HuH-7.5 (cell line): ENCODE results near the gene MESP2.

Experiments
- DNase-seq: peaks from one replicate; pipeline ENCODE4 v3.0.0; 2011; ENCODE audit warnings: low spot score

The MESP2 gene, protein sequence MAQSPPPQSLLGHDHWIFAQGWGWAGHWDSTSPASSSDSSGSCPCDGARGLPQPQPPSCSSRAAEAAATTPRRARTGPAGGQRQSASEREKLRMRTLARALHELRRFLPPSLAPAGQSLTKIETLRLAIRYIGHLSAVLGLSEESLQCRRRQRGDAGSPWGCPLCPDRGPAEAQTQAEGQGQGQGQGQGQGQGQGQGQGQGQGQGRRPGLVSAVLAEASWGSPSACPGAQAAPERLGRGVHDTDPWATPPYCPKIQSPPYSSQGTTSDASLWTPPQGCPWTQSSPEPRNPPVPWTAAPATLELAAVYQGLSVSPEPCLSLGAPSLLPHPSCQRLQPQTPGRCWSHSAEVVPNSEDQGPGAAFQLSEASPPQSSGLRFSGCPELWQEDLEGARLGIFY

GRCh38 chr15:89776274-89777072, at the start of gene MESP2:
TSS of gene MESP2 (plus strand) at chr15:89776332. CDS start at chr15:89776358, 26 bp downstream.
- DNase-seq, result peak; percentile 83

DNA sequence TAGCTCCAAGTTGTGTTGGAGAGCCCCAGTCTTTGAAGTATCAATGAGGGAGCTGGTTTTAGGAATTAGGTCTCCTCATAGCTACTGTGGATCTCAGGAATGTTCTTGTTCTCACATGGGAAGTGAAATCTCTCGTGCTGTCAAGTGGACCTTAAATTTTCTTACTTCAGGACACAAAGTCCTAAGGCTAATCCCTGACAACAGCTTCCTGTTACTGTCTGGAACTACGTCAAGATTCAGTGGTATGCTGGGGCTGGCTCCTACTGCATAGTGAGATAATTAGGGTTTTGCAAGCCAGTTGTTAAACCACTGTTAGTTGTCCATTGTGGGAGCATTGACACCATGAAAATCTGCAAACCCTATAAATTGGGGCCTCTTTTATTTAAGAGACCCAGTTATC, 47.9 kb upstream of the MESP2 start:
- DNase-seq, result no peak

DNA sequence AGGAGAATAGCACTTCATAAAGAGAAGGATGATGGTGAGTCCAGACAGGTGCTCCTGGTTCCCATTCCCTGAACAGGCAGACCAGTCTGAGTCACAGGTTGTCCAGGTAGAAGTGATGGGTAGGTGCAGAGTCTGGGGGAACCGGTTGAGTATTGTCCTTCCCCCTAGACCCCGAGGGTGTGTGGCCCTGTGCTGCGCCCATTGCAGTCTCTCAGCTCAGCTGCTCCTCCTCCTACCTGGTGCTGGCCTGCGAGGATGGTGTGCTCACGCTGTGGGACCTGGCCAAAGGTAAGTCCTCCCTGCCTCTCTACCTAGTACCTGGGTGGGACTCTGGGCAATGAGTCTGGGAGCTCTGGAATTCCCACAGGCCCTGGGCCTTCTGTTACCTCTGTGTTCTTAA, 44.9 kb upstream of the MESP2 start:
- DNase-seq, result no peak

GRCh38 chr15:89732451-89733172, 43.5 kb upstream of the MESP2 start:
- DNase-seq, result no peak

GRCh38 chr15:89735773-89736172, 40.4 kb upstream of the MESP2 start:
- no peak for DNase-seq

DNA sequence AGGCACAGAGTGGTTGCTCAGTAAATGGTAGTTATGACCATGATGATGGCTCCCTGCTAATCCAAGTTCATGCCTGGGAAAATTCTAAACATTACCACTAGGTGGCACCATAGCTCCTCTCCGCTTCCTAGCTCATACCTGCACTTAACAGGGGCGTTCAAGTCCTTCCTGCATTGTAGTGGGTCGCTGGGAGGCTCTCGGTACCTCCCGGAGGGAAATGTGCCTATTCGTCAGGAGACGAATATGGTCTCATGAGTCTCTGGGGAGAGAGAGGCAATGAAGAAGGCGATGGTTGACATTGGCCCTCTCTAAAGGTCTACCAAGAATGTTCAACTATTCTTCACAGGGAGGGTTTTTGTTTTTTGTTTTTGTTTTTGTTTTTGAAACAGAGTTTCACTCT, 36.0 kb upstream of the MESP2 start:
- peak; percentile 92 for DNase-seq

GRCh38 chr15:89743011-89743410, 33.1 kb upstream of the MESP2 start:
- no peak for DNase-seq

DNA sequence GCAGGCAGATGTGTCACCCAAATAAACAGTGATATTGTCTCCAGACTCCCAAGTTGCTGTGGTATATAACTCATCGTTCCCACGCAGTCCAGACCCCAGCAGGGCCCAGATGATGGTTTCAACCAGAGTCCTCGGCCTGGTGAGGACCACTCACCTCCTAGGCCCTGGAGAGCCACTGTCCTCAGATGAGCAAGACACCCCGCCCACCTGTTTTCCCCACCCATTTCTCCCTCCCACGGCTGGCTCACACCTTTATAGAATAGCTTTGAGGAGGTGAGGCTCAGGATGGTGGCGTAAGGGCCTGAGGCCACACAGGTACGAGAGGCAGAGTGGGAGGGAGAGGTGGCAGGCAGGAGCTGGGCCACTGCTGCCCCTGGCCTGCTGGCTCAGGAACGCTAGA, 32.5 kb upstream of the MESP2 start:
- DNase-seq, result no peak

GRCh38 chr15:89745131-89745530, 31.0 kb upstream of the MESP2 start:
- no peak for DNase-seq

DNA sequence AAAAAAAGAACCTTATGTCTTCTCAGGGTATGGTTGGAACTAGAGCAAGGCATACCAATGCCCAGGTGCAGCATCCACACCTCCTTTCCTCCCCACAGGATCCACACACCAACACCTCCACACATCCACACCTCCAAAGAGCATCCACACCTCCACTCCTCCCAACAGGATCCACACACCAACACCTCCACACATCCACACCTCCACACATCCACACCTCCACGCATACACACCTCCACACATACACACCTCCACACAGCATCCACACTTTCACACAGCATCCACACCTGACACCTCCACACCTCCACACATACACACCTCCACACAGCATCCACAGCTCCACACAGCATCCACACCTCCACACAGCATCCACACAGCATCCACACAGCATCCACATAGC, 30.4 kb upstream of the MESP2 start:
- DNase-seq, result no peak

DNA sequence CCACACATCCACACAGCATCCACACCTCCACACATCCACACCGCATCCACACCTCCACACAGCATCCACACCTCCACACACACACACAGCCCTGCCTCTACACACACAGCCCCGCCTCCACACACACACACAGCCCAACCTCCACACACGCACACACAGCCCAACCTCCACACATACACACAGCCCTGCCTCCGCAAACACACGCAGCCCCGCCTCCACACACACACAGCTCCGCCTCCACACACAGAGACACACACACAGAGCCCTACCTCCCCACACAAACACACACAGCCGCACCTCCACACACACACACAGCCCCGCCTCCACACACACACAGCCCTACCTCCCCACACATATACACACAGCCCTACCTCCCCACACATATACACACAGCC, 29.7 kb upstream of the MESP2 start:
- no peak for DNase-seq

DNA sequence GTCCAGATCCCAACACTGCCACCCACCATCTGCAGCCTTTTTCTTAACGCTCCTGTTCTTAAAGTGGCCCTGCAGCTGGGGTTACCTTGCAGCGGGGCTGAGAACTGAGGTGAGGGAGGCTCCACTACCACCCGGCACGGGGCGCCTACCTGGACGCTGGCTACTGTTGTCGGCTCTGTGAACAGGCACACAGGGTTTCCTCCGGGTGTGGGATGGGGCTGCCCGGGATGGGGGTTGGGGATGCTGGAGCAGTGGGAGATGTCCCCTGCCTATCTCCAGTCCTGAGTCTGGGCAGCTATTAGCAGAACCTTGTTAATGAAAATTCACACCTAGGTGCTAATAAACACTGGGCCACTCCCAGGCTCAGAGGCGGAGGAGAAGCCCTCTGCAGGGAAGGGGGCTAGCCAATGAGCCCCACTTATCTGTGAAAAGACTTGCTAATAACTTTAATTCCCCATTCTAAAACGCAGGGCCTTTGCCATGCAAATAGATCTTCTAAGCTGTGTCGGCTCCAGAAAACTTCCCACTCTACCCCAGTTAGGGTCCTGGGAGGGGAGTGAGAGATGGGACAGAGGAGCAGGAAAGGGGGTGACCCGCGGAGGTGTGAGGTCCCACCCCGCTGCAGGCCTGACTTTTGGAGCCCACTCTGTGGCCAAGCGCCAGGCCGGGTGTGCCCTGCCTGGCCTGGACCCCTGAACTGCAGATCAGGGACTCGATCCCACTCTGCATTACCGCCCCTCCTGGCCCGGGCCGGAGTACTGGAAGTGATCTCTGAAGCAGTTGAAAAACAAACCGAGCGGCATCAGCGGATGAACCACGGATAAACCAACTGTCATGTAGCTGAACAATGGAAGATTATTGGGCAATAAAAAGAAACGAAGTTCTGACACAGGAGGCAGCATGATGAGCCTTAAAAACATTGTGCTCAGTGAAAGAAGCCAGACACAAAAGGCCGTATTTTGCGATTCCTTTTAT, 28.1 kb upstream of the MESP2 start:
- DNase-seq, result no peak

DNA sequence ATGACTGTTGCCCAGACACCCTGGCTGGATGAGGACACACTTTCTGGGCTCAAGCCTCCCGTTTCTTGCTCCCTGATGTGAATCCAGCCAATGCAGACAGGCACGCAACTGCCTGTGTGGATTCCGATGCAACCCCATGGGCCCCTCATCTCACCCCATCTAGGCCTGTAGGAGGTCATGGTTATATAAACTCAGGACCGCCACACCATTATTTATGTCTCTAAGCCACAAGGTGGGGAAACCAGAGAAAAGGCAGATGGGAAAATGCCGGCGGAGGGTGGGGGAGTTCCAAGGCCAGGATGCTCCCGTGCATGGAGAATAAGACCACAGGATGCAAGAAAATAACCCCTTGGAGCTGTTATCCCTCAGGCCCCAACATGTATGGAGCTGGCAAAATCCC, 27.1 kb upstream of the MESP2 start:
- no peak for DNase-seq

GRCh38 chr15:89749526-89749925, 26.6 kb upstream of the MESP2 start:
- DNase-seq, result no peak

DNA sequence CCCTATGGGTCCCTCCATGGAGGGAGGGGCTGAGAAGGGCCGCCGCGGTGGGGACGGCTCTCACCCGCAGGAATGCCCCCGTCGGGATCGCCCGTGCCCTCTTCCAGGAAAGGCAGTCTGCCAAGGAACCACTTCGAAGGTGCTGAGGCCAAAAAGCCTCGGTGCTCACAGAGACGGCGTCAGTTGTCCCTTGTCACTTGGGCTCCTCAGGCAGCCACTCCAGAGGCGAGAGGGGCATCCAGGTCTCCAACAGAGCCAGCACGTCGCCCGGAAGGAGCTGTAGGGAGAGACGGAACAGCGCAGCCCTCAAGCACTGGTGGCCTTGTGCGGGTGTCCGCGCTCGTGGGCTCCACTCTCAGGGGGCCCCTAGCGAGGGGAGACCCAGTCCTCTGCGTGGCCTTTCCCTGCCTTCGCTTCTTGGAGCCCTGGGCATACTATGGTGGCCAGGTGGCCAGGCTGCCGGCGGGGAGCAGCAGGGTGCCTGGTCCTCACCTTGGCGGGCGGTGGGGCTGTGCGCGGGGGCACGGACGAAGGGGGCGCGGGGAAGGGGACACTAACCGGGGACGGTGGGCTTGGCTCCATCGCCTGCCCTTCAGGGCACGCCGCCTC, 26.1 kb upstream of the MESP2 start:
- no peak for DNase-seq

GRCh38 chr15:89750560-89751542, 25.3 kb upstream of the MESP2 start, which contains the start of gene MESP1:
TSS of gene MESP1 (minus strand) at chr15:89751249. CDS start at chr15:89751231, 18 bp downstream.
- peak; percentile 98 for DNase-seq

DNA sequence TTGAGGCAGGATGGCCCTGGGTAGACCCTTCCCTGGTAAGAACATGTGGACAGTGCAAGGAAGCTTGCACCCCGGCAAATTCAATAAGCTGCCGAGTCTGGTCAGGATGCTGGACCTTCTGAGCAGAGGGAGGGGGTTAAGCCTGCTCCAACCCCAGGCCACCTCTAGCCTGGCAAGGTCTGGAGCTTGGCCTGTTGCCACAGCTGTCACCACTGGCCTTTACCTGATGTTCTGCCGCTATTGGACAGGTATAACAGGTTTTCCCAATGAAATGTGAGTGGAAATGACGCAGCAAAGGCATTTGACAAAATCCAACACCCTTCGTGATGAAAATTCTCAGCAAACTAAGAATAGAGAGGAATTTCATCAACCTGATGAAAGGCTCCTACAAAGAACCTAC, 24.4 kb upstream of the MESP2 start:
- no peak for DNase-seq

DNA sequence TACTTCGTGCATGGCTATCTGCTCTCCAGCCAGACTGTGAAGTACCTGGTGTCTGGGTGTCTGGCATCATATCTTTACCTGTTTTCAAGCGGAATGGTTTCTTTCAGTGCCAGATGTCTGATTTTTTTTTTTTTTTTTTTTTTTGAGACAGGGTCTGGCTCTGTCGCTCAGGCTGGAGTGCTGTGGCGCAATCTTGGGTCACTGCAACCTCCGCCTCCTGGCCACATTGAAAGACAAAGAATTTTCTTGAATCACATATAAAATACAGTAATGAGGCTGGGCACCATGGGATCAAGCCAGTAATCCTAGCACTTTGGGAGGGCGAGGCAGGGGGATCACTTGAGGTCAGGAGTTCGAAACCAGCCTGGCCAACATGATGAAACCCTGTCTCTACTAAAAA, 22.3 kb upstream of the MESP2 start:
- DNase-seq, result no peak

DNA sequence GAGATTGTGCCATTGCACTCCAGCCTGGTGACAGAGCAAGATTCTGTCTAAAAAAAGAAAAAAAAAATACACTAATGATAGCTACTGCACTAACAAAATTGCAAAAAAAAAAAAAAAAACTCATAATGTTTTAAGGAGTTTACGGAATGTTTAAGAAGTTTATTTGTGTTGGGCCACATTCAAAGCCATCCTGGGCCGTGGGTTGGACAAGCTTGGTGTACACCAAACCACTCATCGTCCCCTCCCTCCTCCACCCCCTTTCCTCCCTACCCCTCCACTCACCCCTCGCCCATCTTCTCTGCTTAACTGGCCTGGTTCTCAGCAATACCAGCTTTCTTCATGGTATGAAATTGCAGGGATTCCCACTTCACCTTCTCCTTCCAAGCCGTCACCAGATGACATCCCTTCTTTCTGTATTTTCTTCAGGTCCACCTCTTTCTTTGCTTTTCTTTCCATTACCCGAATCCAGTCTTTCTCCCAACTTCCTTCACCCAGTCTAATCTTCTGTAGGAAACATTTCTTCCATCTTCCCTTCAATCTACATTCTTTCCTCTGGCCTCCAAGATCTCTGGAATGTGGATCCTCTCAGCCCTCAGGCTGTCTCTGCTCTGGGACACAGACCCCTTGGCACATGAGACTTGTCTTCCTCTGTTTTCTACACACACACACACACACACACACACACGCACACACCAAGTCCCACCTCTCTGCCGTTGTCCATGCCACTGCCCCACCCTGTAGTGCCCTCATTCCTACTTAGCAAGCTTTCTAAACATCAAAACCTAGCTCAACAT, 21.6 kb upstream of the MESP2 start:
- DNase-seq, result no peak
